SU-DHL-6 (cell line): ENCODE data around the gene RAD51B.
"Not testable (repeated sequence)": the region's sequence is repeated elsewhere in the genome, so short reads cannot be mapped to it uniquely, and the experiment has no call there.

Experiments
- H2AFZ ChIP-seq: fragments of 200-600 bp; sonication (generic); 2 replicates; pipeline ENCODE4 v1.6.1; 2014; ENCODE audit warnings: low read depth, mild to moderate bottlenecking, moderate library complexity, mixed read lengths, antibody characterized with exemption, low read length; ENCODE audit not compliant: severe bottlenecking
- H3F3A ChIP-seq: fragments of 200-600 bp; shearing (Covaris generic); 2 replicates; pipeline ENCODE4 v1.6.0; 2016; ENCODE audit warnings: antibody characterized with exemption, mild to moderate bottlenecking; ENCODE audit not compliant: insufficient read depth
- H3K27ac ChIP-seq: fragments of 200-600 bp; sonication (generic); 2 replicates; pipeline ENCODE4 v1.5.1; 2016; ENCODE audit warnings: low read depth, mild to moderate bottlenecking, low read length, moderate library complexity, mixed read lengths
- H3K27me3 ChIP-seq: fragments of 200-600 bp; sonication (generic), shearing (Covaris generic); 2 replicates; pipeline ENCODE4 v1.6.0; 2014; ENCODE audit warnings: mild to moderate bottlenecking, low read length
- H3K36me3 ChIP-seq: fragments of 200-600 bp; sonication (generic); 2 replicates; pipeline ENCODE4 v1.6.1; 2014; ENCODE audit warnings: mild to moderate bottlenecking, low read length, mixed read lengths
- H3K4me2 ChIP-seq: fragments of 300-600, 200-600 bp; shearing (Covaris generic), sonication (generic); 2 replicates; pipeline ENCODE4 v1.6.0; 2014; ENCODE audit warnings: low read length, low read depth, mild to moderate bottlenecking; ENCODE audit not compliant: poor library complexity, severe bottlenecking
- H3K4me3 ChIP-seq: fragments of 200-600 bp; sonication (generic); 2 replicates; pipeline ENCODE4 v1.5.1; 2014; ENCODE audit warnings: antibody characterized with exemption, low read length, mild to moderate bottlenecking, mixed read lengths; ENCODE audit not compliant: insufficient read depth, poor library complexity, severe bottlenecking
- H3K79me2 ChIP-seq: fragments of 200-600 bp; sonication (generic); 2 replicates; pipeline ENCODE4 v1.6.1; 2014; ENCODE audit warnings: mild to moderate bottlenecking, low read length, moderate library complexity; ENCODE audit not compliant: insufficient read depth
- H3K9ac ChIP-seq: fragments of 200-600 bp; sonication (generic); 2 replicates; pipeline ENCODE4 v1.7.0; 2014; ENCODE audit warnings: mild to moderate bottlenecking, low read length
- H3K9me2 ChIP-seq: fragments of 200-600 bp; sonication (generic); replicated peaks from 2 replicates; pipeline ENCODE4 v1.6.1; 2014; ENCODE audit warnings: low read length; ENCODE audit not compliant: insufficient read depth
- H3K9me3 ChIP-seq: fragments of 200-600 bp; sonication (generic); 2 replicates; pipeline ENCODE4 v1.6.1; 2014; ENCODE audit warnings: low read length, mixed read lengths; ENCODE audit not compliant: insufficient read depth
- H4K20me1 ChIP-seq: fragments of 200-600 bp; sonication (generic); 2 replicates; pipeline ENCODE4 v1.6.1; 2014; ENCODE audit warnings: low read depth, mild to moderate bottlenecking, antibody characterized with exemption, low read length, moderate library complexity, mixed read lengths
- EZH2phosphoT487 ChIP-seq: fragments of 200-600 bp; sonication (generic), shearing (Covaris generic); conservative IDR thresholded peaks from 2 replicates; pipeline ENCODE4 v1.6.1; 2018; ENCODE audit warnings: mild to moderate bottlenecking, antibody characterized with exemption, low read length, moderate library complexity, mixed read lengths
- TF ChIP-seq, protein P1 (sequence below): fragments of 200-600 bp; sonication (generic); IDR thresholded peaks from one replicate; pipeline ENCODE4 v1.5.1; 2017; ENCODE audit warnings: antibody characterized with exemption, mild to moderate bottlenecking, low read length, moderate library complexity; ENCODE audit not compliant: insufficient read depth, poor library complexity, severe bottlenecking

RAD51B gene

DNA sequence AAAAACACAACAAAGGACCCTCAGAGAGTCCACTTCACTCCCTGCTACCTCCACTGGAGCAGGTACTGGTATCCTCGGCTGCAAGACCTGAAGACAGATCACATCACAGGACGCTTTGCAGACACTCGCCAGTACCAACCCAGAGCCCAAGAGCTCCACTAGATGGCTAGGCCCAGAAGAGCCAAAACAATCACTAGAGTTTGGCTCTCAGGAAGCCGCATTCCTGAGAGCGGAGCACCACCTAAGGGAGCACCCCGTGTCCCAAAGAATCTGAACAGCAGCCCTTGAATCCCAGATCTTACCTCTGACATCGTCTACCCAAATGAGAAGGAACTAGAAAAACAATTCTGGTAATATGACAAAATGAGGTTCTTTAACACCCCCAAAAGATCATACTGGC lies 399.8 kb downstream of the RAD51B start:
- H3K4me3 ChIP-seq: no peak overlapping the region
- no peak overlapping the region for H3K27ac ChIP-seq
- H3K4me2 ChIP-seq: no peak overlapping the region
- H3K79me2 ChIP-seq: no peaks in the 10 kb centered on the region
- no peak for TF ChIP-seq EZH2phosphoT487
- TF ChIP-seq, protein P1, sequence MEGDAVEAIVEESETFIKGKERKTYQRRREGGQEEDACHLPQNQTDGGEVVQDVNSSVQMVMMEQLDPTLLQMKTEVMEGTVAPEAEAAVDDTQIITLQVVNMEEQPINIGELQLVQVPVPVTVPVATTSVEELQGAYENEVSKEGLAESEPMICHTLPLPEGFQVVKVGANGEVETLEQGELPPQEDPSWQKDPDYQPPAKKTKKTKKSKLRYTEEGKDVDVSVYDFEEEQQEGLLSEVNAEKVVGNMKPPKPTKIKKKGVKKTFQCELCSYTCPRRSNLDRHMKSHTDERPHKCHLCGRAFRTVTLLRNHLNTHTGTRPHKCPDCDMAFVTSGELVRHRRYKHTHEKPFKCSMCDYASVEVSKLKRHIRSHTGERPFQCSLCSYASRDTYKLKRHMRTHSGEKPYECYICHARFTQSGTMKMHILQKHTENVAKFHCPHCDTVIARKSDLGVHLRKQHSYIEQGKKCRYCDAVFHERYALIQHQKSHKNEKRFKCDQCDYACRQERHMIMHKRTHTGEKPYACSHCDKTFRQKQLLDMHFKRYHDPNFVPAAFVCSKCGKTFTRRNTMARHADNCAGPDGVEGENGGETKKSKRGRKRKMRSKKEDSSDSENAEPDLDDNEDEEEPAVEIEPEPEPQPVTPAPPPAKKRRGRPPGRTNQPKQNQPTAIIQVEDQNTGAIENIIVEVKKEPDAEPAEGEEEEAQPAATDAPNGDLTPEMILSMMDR: no peak
- H3K9me3 ChIP-seq: no peaks in the 10 kb centered on the region
- H3K9me2 ChIP-seq: no peaks in the 10 kb centered on the region
- H3K9ac ChIP-seq: no peak overlapping the region
- no peaks in the 10 kb centered on the region for H3F3A ChIP-seq
- H3K27me3 ChIP-seq: no peaks in the 10 kb centered on the region
- H2AFZ ChIP-seq: no peak overlapping the region
- no peaks in the 10 kb centered on the region for H4K20me1 ChIP-seq
- H3K36me3 ChIP-seq: no peaks in the 10 kb centered on the region

DNA sequence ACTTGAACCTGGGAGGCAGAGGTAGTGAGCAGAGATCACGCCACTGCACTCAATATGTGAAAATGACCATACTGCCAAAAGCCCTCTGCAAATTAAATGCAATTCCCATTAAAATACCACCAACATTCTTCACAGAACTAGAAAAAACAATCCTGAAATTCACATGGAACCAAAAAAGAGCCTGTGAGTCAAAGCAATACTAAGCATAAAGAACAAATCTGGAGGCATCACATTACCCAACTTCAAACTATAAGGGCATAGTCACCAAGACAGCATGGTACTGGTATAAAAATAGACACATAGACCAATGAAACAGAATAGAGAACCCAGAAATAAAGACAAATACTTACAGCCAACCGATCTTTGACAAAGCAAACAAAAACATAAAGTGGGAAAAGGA lies 401.5 kb downstream of the RAD51B start:
- H3K79me2 ChIP-seq, H3K9me2 ChIP-seq, H3K27me3 ChIP-seq, H3K4me3 ChIP-seq, H3F3A ChIP-seq, H4K20me1 ChIP-seq, H3K27ac ChIP-seq, H3K9me3 ChIP-seq, H3K36me3 ChIP-seq, H3K4me2 ChIP-seq, H3K9ac ChIP-seq, H2AFZ ChIP-seq: not testable (repeated sequence)

DNA sequence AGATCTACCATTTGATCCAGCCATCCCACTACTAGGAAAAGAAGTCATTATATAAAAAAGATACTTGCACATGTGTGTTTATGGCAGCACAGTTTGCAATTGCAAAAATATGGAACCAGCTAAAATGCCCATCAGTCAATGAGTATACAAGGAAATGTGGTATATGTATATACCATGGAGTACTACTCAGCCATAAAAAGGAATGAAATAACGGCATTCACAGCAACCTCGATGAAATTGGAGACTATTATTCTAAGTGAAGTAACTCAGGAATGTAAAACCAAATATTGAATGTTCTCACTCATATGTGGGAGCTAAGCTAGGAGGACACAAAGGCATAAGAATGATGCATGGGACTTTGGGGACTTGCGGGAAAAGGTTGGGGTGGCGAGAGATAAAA lies 402.6 kb downstream of the RAD51B start:
- Histone ChIP-seq H3K9me2 (no peaks in the 10 kb centered on the region), H3K4me3 (no peak overlapping the region), H3F3A (no peaks in the 10 kb centered on the region), H3K79me2 (no peaks in the 10 kb centered on the region), H3K9me3 (no peaks in the 10 kb centered on the region), H2AFZ (no peak overlapping the region), H3K9ac (no peak overlapping the region), H4K20me1 (no peaks in the 10 kb centered on the region), H3K4me2 (no peak overlapping the region), H3K27ac (no peak overlapping the region), H3K27me3 (no peaks in the 10 kb centered on the region), H3K36me3 (no peaks in the 10 kb centered on the region)
- TF ChIP-seq, protein P1: no peak
- no peak for TF ChIP-seq EZH2phosphoT487

DNA sequence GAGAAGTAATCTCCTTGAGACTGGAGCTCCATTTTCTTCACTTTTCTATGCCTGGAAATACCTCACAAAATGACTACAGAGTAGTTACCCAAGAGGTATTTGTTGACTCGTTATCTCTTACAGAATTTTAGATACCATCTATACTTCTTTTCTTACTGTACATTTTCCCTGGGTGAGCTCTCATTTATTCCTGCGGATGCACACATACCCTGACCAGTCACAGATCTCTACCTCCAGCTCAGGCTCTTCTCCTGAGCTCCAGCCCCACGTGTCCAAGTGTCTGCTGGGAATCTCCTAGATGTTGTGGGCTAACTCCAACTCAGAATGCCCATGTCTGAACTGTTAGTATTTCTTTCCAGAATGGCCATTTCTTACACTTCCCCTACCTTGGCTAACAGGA lies 403.1 kb downstream of the RAD51B start:
- Histone ChIP-seq H3K79me2 (no peaks in the 10 kb centered on the region), H3K4me3 (no peak overlapping the region), H2AFZ (no peak overlapping the region), H3K27me3 (no peaks in the 10 kb centered on the region), H3K27ac (no peak overlapping the region), H3K36me3 (no peaks in the 10 kb centered on the region), H4K20me1 (no peaks in the 10 kb centered on the region), H3K9me3 (no peaks in the 10 kb centered on the region), H3K4me2 (no peak overlapping the region), H3K9me2 (no peaks in the 10 kb centered on the region), H3K9ac (no peak overlapping the region), H3F3A (no peaks in the 10 kb centered on the region)
- TF ChIP-seq EZH2phosphoT487: no peak
- TF ChIP-seq, protein P1: no peak
